Measurements from ENCODE around the gene ZNF606.

GRCh38 chr19:58024661-58025060 lies 22.0 kb upstream of the ZNF606 start:
- TF ChIP-seq, protein P1, sequence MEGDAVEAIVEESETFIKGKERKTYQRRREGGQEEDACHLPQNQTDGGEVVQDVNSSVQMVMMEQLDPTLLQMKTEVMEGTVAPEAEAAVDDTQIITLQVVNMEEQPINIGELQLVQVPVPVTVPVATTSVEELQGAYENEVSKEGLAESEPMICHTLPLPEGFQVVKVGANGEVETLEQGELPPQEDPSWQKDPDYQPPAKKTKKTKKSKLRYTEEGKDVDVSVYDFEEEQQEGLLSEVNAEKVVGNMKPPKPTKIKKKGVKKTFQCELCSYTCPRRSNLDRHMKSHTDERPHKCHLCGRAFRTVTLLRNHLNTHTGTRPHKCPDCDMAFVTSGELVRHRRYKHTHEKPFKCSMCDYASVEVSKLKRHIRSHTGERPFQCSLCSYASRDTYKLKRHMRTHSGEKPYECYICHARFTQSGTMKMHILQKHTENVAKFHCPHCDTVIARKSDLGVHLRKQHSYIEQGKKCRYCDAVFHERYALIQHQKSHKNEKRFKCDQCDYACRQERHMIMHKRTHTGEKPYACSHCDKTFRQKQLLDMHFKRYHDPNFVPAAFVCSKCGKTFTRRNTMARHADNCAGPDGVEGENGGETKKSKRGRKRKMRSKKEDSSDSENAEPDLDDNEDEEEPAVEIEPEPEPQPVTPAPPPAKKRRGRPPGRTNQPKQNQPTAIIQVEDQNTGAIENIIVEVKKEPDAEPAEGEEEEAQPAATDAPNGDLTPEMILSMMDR (IDR thresholded peaks at IDR 0.05): no peak
- no peak for TF ChIP-seq POLR2A (IDR thresholded peaks at IDR 0.05)

All from uterus (tissue), 2 donors.